HEK293T (cell line): Measurements from ENCODE around the gene TSPAN33.

Experiments
- ARNT ChIP-seq: fragments of 450-650 bp; IDR thresholded peaks from 2 replicates; pipeline ENCODE4 v1.6.1; 2017; ENCODE audit warnings: mild to moderate bottlenecking
- CTBP1 ChIP-seq: fragments of 450-650 bp; IDR thresholded peaks from 2 replicates; pipeline ENCODE4 v1.6.1; 2016; ENCODE audit warnings: borderline replicate concordance
- FOXK2 ChIP-seq: fragments of 450-650 bp; IDR thresholded peaks from 2 replicates; pipeline ENCODE4 v1.6.1; 2016; ENCODE audit warnings: mild to moderate bottlenecking
- FOXM1 ChIP-seq: fragments of 450-650 bp; IDR thresholded peaks from 2 replicates; pipeline ENCODE4 v1.6.1; 2017; ENCODE audit warnings: mild to moderate bottlenecking, borderline replicate concordance
- L3MBTL2 ChIP-seq: fragments of 450-650 bp; conservative IDR thresholded peaks from 2 replicates; pipeline ENCODE4 v1.6.1; 2016; ENCODE audit warnings: mild to moderate bottlenecking
- LEF1 ChIP-seq: fragments of 450-650 bp; IDR thresholded peaks from 2 replicates; pipeline ENCODE4 v1.6.1; 2017; ENCODE audit warnings: mild to moderate bottlenecking, borderline replicate concordance
- PKNOX1 ChIP-seq: fragments of 450-650 bp; IDR thresholded peaks from 2 replicates; pipeline ENCODE4 v1.6.1; 2016
- SP1 ChIP-seq: fragments of 450-650 bp; IDR thresholded peaks from 2 replicates; pipeline ENCODE4 v1.6.1; 2017
- SUZ12 ChIP-seq: fragments of 450-650 bp; IDR thresholded peaks from 2 replicates; pipeline ENCODE4 v1.6.1; 2016; ENCODE audit warnings: mild to moderate bottlenecking
- TARDBP ChIP-seq: fragments of 450-650 bp; IDR thresholded peaks from 2 replicates; pipeline ENCODE4 v1.6.1; 2016
- ZNF384 ChIP-seq: fragments of 450-650 bp; IDR thresholded peaks from 2 replicates; pipeline ENCODE4 v1.6.1; 2016

- TF ChIP-seq LEF1: no peak
- no peak for TF ChIP-seq TARDBP
- no peak for TF ChIP-seq FOXM1
- no peak for TF ChIP-seq ZNF384
- TF ChIP-seq L3MBTL2: no peak
- TF ChIP-seq PKNOX1: no peak
- no peak for TF ChIP-seq SP1
- TF ChIP-seq SUZ12: no peak
- TF ChIP-seq FOXK2: no peak
- no peak for TF ChIP-seq CTBP1
- TF ChIP-seq ARNT: no peak
Observed at GRCh38 chr7:129169171-129169671, 24.7 kb downstream of the TSPAN33 start.
